Measurements from ENCODE around the gene BRINP1.

GRCh38 chr9:119337573-119337972 is 31.7 kb downstream of the BRINP1 start:
- TF ChIP-seq CTCF (tag by site-specific recombination; IDR thresholded peaks at IDR 0.05) (no peak), ZNF146 (tag by site-specific recombination; IDR thresholded peaks at IDR 0.05) (no peak), YY1 (tag by site-specific recombination; IDR thresholded peaks at IDR 0.05) (no peak), ZNF266 (tag by site-specific recombination; IDR thresholded peaks at IDR 0.05; ENCODE audit: low read depth) (no peak), KLF17 (tag by site-specific recombination; IDR thresholded peaks at IDR 0.05) (no peak)
